Heart right ventricle (tissue), 16 donors: ENCODE data around the gene SIRT7. TPM values are rescaled to one million over a fixed set of nuclear protein-coding genes. Genes with fewer than 3 reads are reported as not detected.

ENCODE experiments used
- ATAC-seq, 8 donors: fragments of 200-7000 bp; cut with Tn5 transposase; one replicate each; pipeline ENCODE4 v1.9.1; 2020; ENCODE audit warnings: mild to moderate bottlenecking in 8 of 8, moderate library complexity in 8 of 8, moderate number of reproducible peaks in 1 of 8
- DNase-seq, 2 donors: peaks; one replicate each; pipeline ENCODE4 v3.0.0-alpha.2; 2020
- H3K27ac ChIP-seq, 10 donors: fragments of 200-600 bp; sonication (generic) in 2 of 10; one replicate each; pipeline versions ENCODE4 v1.5.0 to v1.8.0; 2020 to 2022; ENCODE audit warnings: mild to moderate bottlenecking in 3 of 10
- H3K27me3 ChIP-seq, 7 donors: fragments of 200-600 bp; one replicate each; pipeline ENCODE4 v1.8.0; 2021 to 2022; ENCODE audit warnings: mild to moderate bottlenecking in 2 of 7
- H3K36me3 ChIP-seq, 9 donors: fragments of 200-600 bp; sonication (generic) in 1 of 9; one replicate each; pipeline versions ENCODE4 v1.5.0 to v1.8.0; 2020 to 2022; ENCODE audit warnings: mild to moderate bottlenecking in 2 of 9
- H3K4me1 ChIP-seq, 9 donors: fragments of 200-600 bp; sonication (generic) in 1 of 9; one replicate each; pipeline versions ENCODE4 v1.5.0 to v1.8.0; 2020 to 2022; ENCODE audit warnings: mild to moderate bottlenecking in 4 of 9
- H3K4me3 ChIP-seq, 10 donors: fragments of 200-600 bp; sonication (generic) in 2 of 10; one replicate each; pipeline versions ENCODE4 v1.5.0 to v1.8.0; 2020 to 2022; ENCODE audit warnings: mild to moderate bottlenecking in 7 of 10, moderate library complexity in 2 of 10
- H3K9me3 ChIP-seq, 11 donors: fragments of 200-600 bp in 10 of 11; sonication (generic) in 2 of 11; one replicate each; pipeline versions ENCODE4 v1.5.0 to v1.8.0; 2013 to 2022; ENCODE audit warnings: mild to moderate bottlenecking in 2 of 11, control low read depth in 1 of 11, moderate library complexity in 1 of 11
- WGBS, 2 donors: extraction: QIAGEN DNeasy Blood & Tissue Kit; methylation state at CpG; one replicate each; pipeline ENCODE4 v1.1.7; 2013; ENCODE audit warnings: inconsistent platforms in 1 of 2; 5-methylcytosine and 5-hydroxymethylcytosine counted together
- intact Hi-C, 10 donors: fragments of 100-400 bp; cut with DNase I; formaldehyde crosslinking; loops; one replicate each; pipeline versions ENCODE4 v1.11.1 to v1.14.2; 2022
- polyA plus RNA-seq, 2 donors: library from polyadenylated mRNA; stranded (reverse); fragments of 200-250 nt; gene quantifications; one replicate each; pipeline ENCODE4 v1.2.3, GENCODE V29; 2013
- total RNA-seq, 10 donors: library from RNA; stranded (reverse); fragmentation: NEBNext Ultra II Directional in 3 of 10; extraction: Animal tissue kit (Norgen Biotek cat#: 25700) in 3 of 10; gene quantifications; one replicate each; pipeline versions ENCODE4 v1.2.1 to v1.2.4, GENCODE V29; 2021 to 2023
- TF ChIP-seq, protein P1 (sequence below), 9 donors: fragments of 200-600 bp; sonication (generic) in 2 of 9; IDR thresholded peaks; one replicate each; pipeline versions ENCODE4 v1.5.0 to v1.8.0; 2021 to 2022; ENCODE audit warnings: antibody characterized with exemption in 9 of 9, mild to moderate bottlenecking in 5 of 9, moderate library complexity in 1 of 9
- donor health status: Arrhythmogenic right ventricular cardiomyopathy.
- donor health status: ischemic (EF 13 %, LVEDD 7.1; RV severe dilation, severe dysfunction).
- donor health status: healthy with polysubstance abuse.
- donor health status: DM: no; HTN: yes; CAD: no.
- donor health status: DM: no; HTN: no; CAD: no.
- donor health status: ischemic (EF 25% LVEDD 6.9; RV normal size, moderate dysfunction).
- donor health status: ischemic (EF 25% LVEDD 5.7; RV mildly dilated, moderate dysfunction).
- donor health status: healthy.
- donor health status: DM: yes; HTN: yes; CAD: no.
- donor health status: Ischemic cardiomyopathy.
- donor health status: ischemic (EF 35%, LVEDD 5.7; RV mildly dilated, moderate dysfunction).
- donor health status: nonischemic (EF 11% LVEDD 7.7; RV severe dilation, severe dysfunction).
- donor health status: DM: yes; HTN: yes; CAD: no.
- donor health status: PGD.
- donor health status: ischemic (EF 29% LVEDD 5.4; RV normal size, mild dysfunction).
- donor health status: nonischemic (EF 23%, LVEDD 6.1; RV moderate dilation, normal function).

SIRT7 gene
- total and polyA plus RNA-seq, 12 donors, result 4.4 to 15.7 (median 6.2) TPM

- intact Hi-C loops, result loop anchor here in 1 of 10 donors (5.0 kb wide), 1 partner anchor 45 kb away; no protein-coding TSS in a partner anchor
- 91 to 93% methylated on average over 5 of the region's 5 CpGs for WGBS, 2 donors
- TF ChIP-seq, protein P1, sequence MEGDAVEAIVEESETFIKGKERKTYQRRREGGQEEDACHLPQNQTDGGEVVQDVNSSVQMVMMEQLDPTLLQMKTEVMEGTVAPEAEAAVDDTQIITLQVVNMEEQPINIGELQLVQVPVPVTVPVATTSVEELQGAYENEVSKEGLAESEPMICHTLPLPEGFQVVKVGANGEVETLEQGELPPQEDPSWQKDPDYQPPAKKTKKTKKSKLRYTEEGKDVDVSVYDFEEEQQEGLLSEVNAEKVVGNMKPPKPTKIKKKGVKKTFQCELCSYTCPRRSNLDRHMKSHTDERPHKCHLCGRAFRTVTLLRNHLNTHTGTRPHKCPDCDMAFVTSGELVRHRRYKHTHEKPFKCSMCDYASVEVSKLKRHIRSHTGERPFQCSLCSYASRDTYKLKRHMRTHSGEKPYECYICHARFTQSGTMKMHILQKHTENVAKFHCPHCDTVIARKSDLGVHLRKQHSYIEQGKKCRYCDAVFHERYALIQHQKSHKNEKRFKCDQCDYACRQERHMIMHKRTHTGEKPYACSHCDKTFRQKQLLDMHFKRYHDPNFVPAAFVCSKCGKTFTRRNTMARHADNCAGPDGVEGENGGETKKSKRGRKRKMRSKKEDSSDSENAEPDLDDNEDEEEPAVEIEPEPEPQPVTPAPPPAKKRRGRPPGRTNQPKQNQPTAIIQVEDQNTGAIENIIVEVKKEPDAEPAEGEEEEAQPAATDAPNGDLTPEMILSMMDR (IDR thresholded peaks at IDR 0.05), result no peak
- Histone ChIP-seq H3K27ac (no peak overlapping the region), H3K4me3 (no peak overlapping the region), H3K9me3 (no peaks in the 10 kb centered on the region), H3K27me3 (no peaks in the 10 kb centered on the region), H3K36me3 (peaks cover 0 to 54% (median 10%) of the 10 kb centered on the region in 9 donors), H3K4me1 (peaks cover 0 to 9% (median 4%) of the 10 kb centered on the region in 9 donors)
- ATAC-seq (no peak), DNase-seq (no peak)
These were observed 40.4 kb downstream of the SIRT7 start for GRCh38 chr17:81877569-81877968.

DNA sequence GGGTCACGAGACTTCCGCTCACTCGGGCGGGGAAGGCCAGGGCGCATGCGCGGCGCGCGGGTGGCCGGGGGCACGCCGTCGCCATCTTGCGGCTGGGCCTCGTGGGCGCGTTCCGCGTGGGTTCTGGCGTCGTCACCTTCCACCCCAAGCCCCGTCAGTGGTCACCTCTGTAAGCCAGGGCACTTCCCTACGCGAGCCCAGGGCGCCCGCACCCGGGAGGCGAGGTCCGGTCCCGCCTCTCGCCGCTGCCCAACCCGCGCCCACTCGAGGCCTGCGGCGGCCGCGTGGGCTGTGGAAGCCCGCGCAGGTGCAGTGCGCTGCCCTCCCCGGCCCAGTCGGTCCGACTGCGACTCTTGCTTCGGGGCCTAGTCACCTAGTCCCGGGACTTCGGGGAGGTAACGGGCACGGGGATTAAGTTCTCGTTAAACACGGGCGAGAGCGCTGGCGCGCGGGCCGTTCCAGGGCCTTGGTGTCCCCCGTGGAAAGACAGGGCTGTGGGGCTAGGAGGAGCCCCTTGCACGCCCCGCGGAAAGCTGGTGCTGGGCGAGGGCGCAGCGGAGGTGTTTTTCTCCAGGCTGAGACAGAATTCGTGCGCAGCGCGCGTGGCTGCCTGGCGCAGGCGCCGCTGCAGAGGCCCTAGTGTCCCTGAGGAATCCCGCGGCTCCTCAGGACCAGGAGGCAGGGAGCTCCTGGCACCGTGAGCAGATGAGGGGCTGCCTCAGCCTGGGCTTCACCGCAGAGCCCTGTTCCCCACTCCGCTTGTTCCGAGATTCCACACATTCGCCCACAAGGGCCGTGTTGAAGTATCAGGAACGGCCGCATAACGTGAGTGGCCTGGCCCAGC, 46.4 kb downstream of the SIRT7 start:
- Histone ChIP-seq H3K4me3 (peak overlapping the region; percentile 62 to 99 (median 90)), H3K36me3 (peaks cover 0 to 33% (median 19%) of the 10 kb centered on the region in 9 donors), H3K4me1 (peaks cover 22 to 59% (median 49%) of the 10 kb centered on the region in 9 donors), H3K9me3 (no peaks in the 10 kb centered on the region), H3K27ac (peak overlapping the region; percentile 94 to 99 (median 98)), H3K27me3 (no peaks in the 10 kb centered on the region)
- DNase-seq, result peak; percentile 94 to 97
- ATAC-seq, result peak; percentile 30 to 55 (median 43)
- TF ChIP-seq, protein P1 (IDR thresholded peaks at IDR 0.05), result peak in 8 of 9 donors; percentile 20 to 70 (median 46)
- WGBS, 2 donors, result 0 to 1% methylated on average over 79 to 86 of the region's 86 CpGs
- intact Hi-C loops, result loop anchor here in 1 of 10 donors (5.0 kb wide), 1 partner anchor 39 kb away; the partner anchor contains the start of gene MCRIP1

- Histone ChIP-seq H3K27ac (peak within 1 kb of the TSS; percentile 94 to 99 (median 98)), H3K4me1 (peaks cover 26 to 66% (median 55%) of the 10 kb centered on the region in 9 donors), H3K36me3 (peaks cover 0 to 37% (median 20%) of the 10 kb centered on the region in 9 donors), H3K4me3 (peak within 1 kb of the TSS; percentile 62 to 99 (median 90)), H3K9me3 (no peaks in the 10 kb centered on the region), H3K27me3 (no peaks in the 10 kb centered on the region)
- DNase-seq (no peak), ATAC-seq (peak; percentile 61 to 79 (median 74))
- 0 to 1% methylated on average over 46 to 54 of the region's 64 CpGs for WGBS, 2 donors
- intact Hi-C loops, result loop anchor here in 1 of 10 donors (5.0 kb wide), 1 partner anchor 39 kb away; the partner anchor contains the start of gene MCRIP1
- TF ChIP-seq, protein P1 (IDR thresholded peaks at IDR 0.05), result no peak
These were observed 47.0 kb downstream of the SIRT7 start, which contains the start of gene ARHGDIA for GRCh38 chr17:81870981-81871386. ARHGDIA (minus strand) TSS chr17:81871337; CDS start chr17:81869930, 1,407 bp downstream.
